Common myeloid progenitor, CD34-positive (primary cell): ENCODE data around the gene SERPINB12.

Source experiments
- CTCF ChIA-PET: fragments of 350-600 bp; sonication (Branson Sonifier 250); formaldehyde crosslinking; loops from one replicate; lab custom pipeline; 2021; ENCODE audit warnings: antibody characterized with exemption; lab: Charles Lee
- POLR2A ChIA-PET: fragments of 350-600 bp; sonication (Branson Sonifier 250); formaldehyde crosslinking; loops from one replicate; lab custom pipeline; 2021; ENCODE audit warnings: antibody characterized with exemption; lab: Charles Lee
- DNase-seq, 3 donors: peaks; one replicate each; pipeline versions ENCODE4 v3.0.0 to v3.0.0-alpha.2; 2013
- H3K27ac ChIP-seq, 2 experiments: 1 replicate in 1 of 2; 2 replicates in 1 of 2; pipeline ENCODE4 v1.7.0; 2013; ENCODE audit warnings: inconsistent platforms in 2 of 2, low read length in 2 of 2, mild to moderate bottlenecking in 2 of 2, low read depth in 1 of 2, moderate library complexity in 1 of 2; ENCODE audit not compliant: severe bottlenecking in 2 of 2, insufficient read depth in 1 of 2, poor library complexity in 1 of 2
- H3K27me3 ChIP-seq, 5 experiments: replicated peaks in 2 of 5; 1 replicate in 3 of 5; 2 replicates in 2 of 5; pipeline versions ENCODE4 v1.6.1 to v1.7.0; 2013; ENCODE audit warnings: low read length in 4 of 5, mild to moderate bottlenecking in 2 of 5, moderate library complexity in 2 of 5, inconsistent platforms in 1 of 5; ENCODE audit not compliant: insufficient read depth in 5 of 5, control insufficient read depth in 4 of 5
- H3K36me3 ChIP-seq, 4 experiments: 1 replicate in 2 of 4; 2 replicates in 2 of 4; pipeline versions ENCODE4 v1.6.1 to v1.7.0; 2013; ENCODE audit warnings: low read length in 3 of 4, control low read depth in 1 of 4, mild to moderate bottlenecking in 1 of 4; ENCODE audit not compliant: control insufficient read depth in 4 of 4, insufficient read depth in 4 of 4
- H3K4me1 ChIP-seq, 4 experiments: 1 replicate in 3 of 4; 2 replicates in 1 of 4; pipeline versions ENCODE4 v1.6.1 to v1.7.1; 2013; ENCODE audit warnings: low read length in 3 of 4, mild to moderate bottlenecking in 3 of 4, control low read depth in 1 of 4, inconsistent platforms in 1 of 4, moderate library complexity in 1 of 4; ENCODE audit not compliant: control insufficient read depth in 4 of 4, insufficient read depth in 4 of 4; ENCODE audit errors: control extremely low read depth in 1 of 4
- H3K4me3 ChIP-seq, 7 experiments: 1 replicate in 4 of 7; 2 replicates in 3 of 7; pipeline versions ENCODE4 v1.5.1 to v1.7.0; 2013; ENCODE audit warnings: mild to moderate bottlenecking in 7 of 7, low read length in 6 of 7, moderate library complexity in 6 of 7, inconsistent platforms in 2 of 7, low read depth in 2 of 7, control low read depth in 1 of 7; ENCODE audit not compliant: insufficient read depth in 4 of 7, control insufficient read depth in 1 of 7; ENCODE audit errors: extremely low read depth in 1 of 7
- H3K9me3 ChIP-seq, 5 experiments: 1 replicate in 4 of 5; 2 replicates in 1 of 5; pipeline versions ENCODE4 v1.6.1 to v1.7.1; 2013; ENCODE audit warnings: low read length in 4 of 5, mild to moderate bottlenecking in 2 of 5, inconsistent platforms in 1 of 5, low read depth in 1 of 5, moderate library complexity in 1 of 5; ENCODE audit not compliant: control insufficient read depth in 4 of 5, insufficient read depth in 2 of 5; ENCODE audit errors: control extremely low read depth in 1 of 5
- WGBS: methylation state at CpG from one replicate; pipeline ENCODE4 v1.1.5; 2013; ENCODE audit not compliant: insufficient coverage; 5-methylcytosine and 5-hydroxymethylcytosine counted together

The SERPINB12 gene

GRCh38 chr18:63585988-63586387, 43.8 kb downstream of the SERPINB12 start:
- H3K27ac ChIP-seq = no peak overlapping the region
- ChIA-PET POLR2A (no interaction called here), CTCF (interaction anchor here (5.7 kb wide), 1 partner anchor 68 kb away, joined by 27 read pairs; no protein-coding TSS in a partner anchor)
- no peaks in the 10 kb centered on the region for H3K9me3 ChIP-seq
- no peaks in the 10 kb centered on the region for H3K27me3 ChIP-seq
- DNase-seq = no peak
- peaks cover 0 to 25% (median 2%) of the 10 kb centered on the region in 4 experiments for H3K4me1 ChIP-seq
- H3K4me3 ChIP-seq = no peak overlapping the region
- no peaks in the 10 kb centered on the region for H3K36me3 ChIP-seq
- WGBS = 100% methylated on average over 3 of the region's 4 CpGs

- WGBS = 96% methylated on average over 4 of the region's 4 CpGs
- no peak overlapping the region for H3K27ac ChIP-seq
These were observed 44.3 kb downstream of the SERPINB12 start for GRCh38 chr18:63586431-63586830.

GRCh38 chr18:63586966-63587365, 44.8 kb downstream of the SERPINB12 start, which contains the start of gene SERPINB13:
TSS of gene SERPINB13 (plus strand) at chr18:63587343. CDS start at chr18:63588668, 1,325 bp downstream.
- Histone ChIP-seq H3K9me3 (no peaks in the 10 kb centered on the region), H3K27ac (no peak within 1 kb of the TSS), H3K4me3 (no peak within 1 kb of the TSS), H3K27me3 (no peaks in the 10 kb centered on the region), H3K36me3 (no peaks in the 10 kb centered on the region), H3K4me1 (peaks cover 0 to 25% (median 2%) of the 10 kb centered on the region in 4 experiments)
- 96% methylated on average over 4 of the region's 4 CpGs for WGBS
- POLR2A ChIA-PET = no interaction called here
- CTCF ChIA-PET = no interaction called here
- no peak for DNase-seq

More at GRCh38 chr18:63586431-63586830, 44.3 kb downstream of the SERPINB12 start:
- Histone ChIP-seq H3K27me3 (no peaks in the 10 kb centered on the region), H3K9me3 (no peaks in the 10 kb centered on the region), H3K4me3 (no peak overlapping the region), H3K36me3 (no peaks in the 10 kb centered on the region), H3K4me1 (peaks cover 0 to 25% (median 2%) of the 10 kb centered on the region in 4 experiments)
- CTCF ChIA-PET = interaction anchor here (5.7 kb wide), 1 partner anchor 68 kb away, joined by 27 read pairs; no protein-coding TSS in a partner anchor
- no peak for DNase-seq
- POLR2A ChIA-PET = no interaction called here

- 83% methylated on average over 3 of the region's 5 CpGs for WGBS
- CTCF ChIA-PET = no interaction called here
- Histone ChIP-seq H3K36me3 (no peaks in the 10 kb centered on the region), H3K27ac (no peak overlapping the region), H3K9me3 (no peaks in the 10 kb centered on the region), H3K4me3 (no peak overlapping the region), H3K27me3 (no peaks in the 10 kb centered on the region), H3K4me1 (peaks cover 0 to 25% (median 2%) of the 10 kb centered on the region in 4 experiments)
- DNase-seq = no peak
- POLR2A ChIA-PET = no interaction called here
These were observed 46.7 kb downstream of the SERPINB12 start for GRCh38 chr18:63588909-63589308.

DNA sequence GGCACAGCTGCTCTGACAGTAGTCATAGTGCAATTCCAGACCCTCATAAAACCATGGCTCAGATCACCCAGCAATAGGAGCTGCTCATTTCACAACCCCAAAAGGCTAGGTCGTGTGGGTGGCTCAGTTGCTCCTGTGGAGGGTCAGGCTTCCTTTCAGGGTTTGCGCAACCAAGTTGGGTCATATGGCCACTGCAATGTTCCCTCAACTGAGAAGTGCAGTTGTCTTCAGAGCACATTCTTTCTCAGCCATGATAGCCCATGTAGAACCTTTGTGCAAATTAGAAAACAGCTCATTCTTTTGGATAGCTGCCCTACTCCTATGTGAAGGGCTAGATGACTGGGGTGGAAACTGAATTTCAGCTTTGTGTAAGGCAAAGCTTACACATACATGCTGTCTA, 48.2 kb downstream of the SERPINB12 start:
- no peaks in the 10 kb centered on the region for H3K36me3 ChIP-seq
- H3K4me3 ChIP-seq = no peak overlapping the region
- 96% methylated on average over 2 of the region's 2 CpGs for WGBS
- peaks cover 0 to 14% (median 0%) of the 10 kb centered on the region in 4 experiments for H3K4me1 ChIP-seq
- no peaks in the 10 kb centered on the region for H3K9me3 ChIP-seq
- H3K27ac ChIP-seq = no peak overlapping the region
- no peak for DNase-seq
- CTCF ChIA-PET = interaction anchor here (0.6 to 1.8 kb wide), 4 partner anchors 12 to 232 kb away, joined by 3 to 5 read pairs (median 3); no protein-coding TSS in a partner anchor
- H3K27me3 ChIP-seq = peaks cover 0 to 2% (median 0%) of the 10 kb centered on the region in 5 experiments
- POLR2A ChIA-PET = no interaction called here

- ChIA-PET CTCF (interaction anchor here (1.0 to 1.8 kb wide), 4 partner anchors 11 to 25 kb away, joined by 3 to 5 read pairs (median 3); no protein-coding TSS in a partner anchor), POLR2A (no interaction called here)
- Histone ChIP-seq H3K27me3 (peaks cover 0 to 2% (median 0%) of the 10 kb centered on the region in 5 experiments), H3K36me3 (no peaks in the 10 kb centered on the region), H3K4me3 (no peak overlapping the region), H3K27ac (no peak overlapping the region), H3K9me3 (no peaks in the 10 kb centered on the region), H3K4me1 (peaks cover 0 to 9% (median 0%) of the 10 kb centered on the region in 4 experiments)
- no peak for DNase-seq
- WGBS = 100% methylated on average over 2 of the region's 3 CpGs
These were observed 49.0 kb downstream of the SERPINB12 start for GRCh38 chr18:63590966-63591695.

DNA sequence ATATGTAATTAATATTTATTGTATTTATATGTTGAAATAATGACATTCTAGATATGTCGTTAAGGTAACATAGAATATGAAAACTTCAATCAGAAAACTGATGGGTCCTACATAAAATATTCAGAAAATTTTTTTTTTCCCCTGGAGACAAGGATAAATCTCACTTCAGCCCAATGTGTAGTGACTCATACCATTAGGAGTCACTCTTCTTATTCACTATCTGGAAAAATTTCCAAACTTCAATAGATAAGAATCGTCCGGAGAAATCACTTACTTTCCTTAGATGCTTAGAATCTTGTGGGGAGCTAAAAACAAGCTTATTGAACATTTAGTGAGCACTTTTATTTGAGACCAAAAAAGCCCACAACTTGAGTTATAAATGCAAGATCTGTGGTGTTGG, 49.6 kb downstream of the SERPINB12 start:
- CTCF ChIA-PET = interaction anchor here (1.0 to 1.7 kb wide), 2 partner anchors 12 to 13 kb away, joined by 3 read pairs; no protein-coding TSS in a partner anchor

More for the DNA sequence above, 49.6 kb downstream of the SERPINB12 start:
- DNase-seq = no peak
- no peak overlapping the region for H3K27ac ChIP-seq
- peaks cover 0 to 2% (median 0%) of the 10 kb centered on the region in 5 experiments for H3K27me3 ChIP-seq
- POLR2A ChIA-PET = no interaction called here
- H3K36me3 ChIP-seq = no peaks in the 10 kb centered on the region
- H3K4me3 ChIP-seq = no peak overlapping the region
- no CpG with 5 or more reads among the region's 3 CpGs for WGBS
- H3K9me3 ChIP-seq = no peaks in the 10 kb centered on the region
- H3K4me1 ChIP-seq = peaks cover 0 to 9% (median 0%) of the 10 kb centered on the region in 4 experiments
